ENCODE results near the gene ACBD6.
"Not testable (repeated sequence)": the region's sequence is repeated elsewhere in the genome, so short reads cannot be mapped to it uniquely, and the experiment has no call there.

ACBD6 gene, protein sequence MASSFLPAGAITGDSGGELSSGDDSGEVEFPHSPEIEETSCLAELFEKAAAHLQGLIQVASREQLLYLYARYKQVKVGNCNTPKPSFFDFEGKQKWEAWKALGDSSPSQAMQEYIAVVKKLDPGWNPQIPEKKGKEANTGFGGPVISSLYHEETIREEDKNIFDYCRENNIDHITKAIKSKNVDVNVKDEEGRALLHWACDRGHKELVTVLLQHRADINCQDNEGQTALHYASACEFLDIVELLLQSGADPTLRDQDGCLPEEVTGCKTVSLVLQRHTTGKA

DNA sequence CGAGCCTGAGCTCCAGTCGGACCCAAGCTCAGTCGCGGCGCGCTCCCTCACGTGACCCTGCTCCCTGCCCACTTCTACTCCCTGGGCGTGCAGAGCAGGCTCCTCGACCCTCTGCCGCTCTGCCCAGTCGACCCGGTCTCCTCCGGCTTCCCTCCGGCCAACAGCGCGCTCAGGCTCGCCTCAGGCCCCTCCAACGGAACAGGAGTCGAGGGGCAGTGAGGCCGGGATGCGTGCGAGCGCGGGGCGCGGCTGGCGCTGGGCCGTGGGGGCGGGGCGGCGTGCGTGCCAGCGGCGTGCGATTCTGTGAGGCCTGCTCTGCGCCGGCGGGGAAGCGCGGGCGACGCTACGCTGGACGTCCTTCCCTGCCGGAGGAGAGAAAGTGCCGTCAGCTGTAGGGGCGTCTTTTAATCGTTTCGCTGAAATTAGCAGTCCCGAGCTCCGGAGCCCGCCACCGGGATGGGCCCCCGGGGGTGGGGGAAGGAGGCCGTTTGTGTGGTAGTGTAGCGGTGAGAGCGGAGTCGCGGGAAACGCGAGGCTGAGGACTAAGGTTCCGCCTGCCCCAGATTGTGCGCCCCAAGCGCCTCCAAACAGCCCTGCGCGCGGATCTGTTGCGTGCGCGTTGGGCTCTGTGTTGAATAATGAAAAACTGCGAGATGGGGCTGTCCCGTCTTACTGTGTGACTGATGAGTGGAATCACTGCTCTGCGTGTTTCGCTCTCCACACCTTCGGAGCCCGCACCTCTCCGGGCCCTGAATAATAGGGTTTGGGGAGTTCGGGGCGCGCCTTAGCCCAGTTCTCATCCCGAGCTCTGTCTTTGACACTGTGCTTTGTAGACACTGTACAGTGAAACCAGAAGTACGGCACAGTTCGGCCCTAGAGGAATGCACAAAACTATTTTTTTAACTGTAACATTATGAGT lies at the start of gene ACBD6:
Gene ACBD6 (minus strand): TSS at position 217 of the 919 bp plus-strand sequence. CDS start 311 bp downstream, outside the sequence.
- peak; percentile 38 for DNase-seq

DNA sequence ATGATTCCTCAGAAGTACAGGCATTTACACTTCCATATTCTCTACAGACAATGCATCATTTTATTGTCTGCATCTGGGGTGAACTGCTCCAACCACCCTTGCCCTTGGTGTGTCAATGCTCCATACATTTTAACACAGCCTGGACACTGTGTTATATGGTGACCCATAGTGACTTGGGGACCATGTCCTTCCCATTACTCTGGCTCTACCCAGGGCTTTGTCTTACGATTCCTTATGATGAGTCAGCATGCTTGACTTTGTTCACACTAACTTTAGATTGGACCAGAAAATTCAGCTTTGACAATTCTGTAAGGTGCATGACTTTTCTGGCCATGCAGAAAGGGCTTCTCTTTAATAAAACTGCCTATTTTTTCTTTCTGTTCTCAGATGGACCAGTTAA lies 49.6 kb upstream of the ACBD6 start:
- no peak for DNase-seq

DNA sequence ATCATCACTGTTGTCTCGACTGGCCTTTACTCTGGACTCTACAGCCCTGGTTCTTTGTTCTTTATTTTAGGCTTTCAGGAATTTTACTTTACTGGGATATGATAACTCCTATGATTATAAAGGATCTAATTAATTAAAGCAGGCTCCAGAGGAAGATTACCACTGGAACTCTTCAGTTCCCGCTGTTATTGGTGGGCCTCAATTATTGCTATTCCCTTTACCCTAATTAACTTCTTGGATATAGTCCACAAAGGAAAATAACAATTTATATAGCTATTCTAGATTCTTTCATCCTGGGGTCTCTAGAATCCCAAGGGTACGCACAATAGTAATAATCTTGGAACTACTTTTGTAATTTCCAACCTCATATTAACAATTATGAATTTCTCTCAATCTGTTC lies 47.9 kb upstream of the ACBD6 start:
- DNase-seq: no peak

DNA sequence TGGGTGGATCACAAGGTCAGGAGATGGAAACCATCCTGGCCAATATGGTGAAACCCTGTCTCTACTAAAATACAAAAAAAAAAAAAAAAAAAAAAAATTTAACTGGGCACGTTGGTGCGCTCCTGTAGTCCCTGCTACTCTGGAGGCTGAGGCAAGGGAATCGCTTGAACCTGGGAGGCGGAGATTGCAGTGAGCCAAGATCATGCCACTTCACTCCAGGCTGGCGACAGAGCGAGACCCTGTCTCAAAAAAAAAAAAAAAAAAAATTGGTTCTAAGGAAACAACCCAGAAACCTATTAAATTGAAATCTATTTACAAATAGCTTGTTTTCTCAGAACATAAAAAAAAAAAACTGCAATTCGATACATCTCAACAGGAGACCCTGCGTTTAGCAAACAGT lies 47.4 kb upstream of the ACBD6 start:
- not testable (repeated sequence) for DNase-seq

DNA sequence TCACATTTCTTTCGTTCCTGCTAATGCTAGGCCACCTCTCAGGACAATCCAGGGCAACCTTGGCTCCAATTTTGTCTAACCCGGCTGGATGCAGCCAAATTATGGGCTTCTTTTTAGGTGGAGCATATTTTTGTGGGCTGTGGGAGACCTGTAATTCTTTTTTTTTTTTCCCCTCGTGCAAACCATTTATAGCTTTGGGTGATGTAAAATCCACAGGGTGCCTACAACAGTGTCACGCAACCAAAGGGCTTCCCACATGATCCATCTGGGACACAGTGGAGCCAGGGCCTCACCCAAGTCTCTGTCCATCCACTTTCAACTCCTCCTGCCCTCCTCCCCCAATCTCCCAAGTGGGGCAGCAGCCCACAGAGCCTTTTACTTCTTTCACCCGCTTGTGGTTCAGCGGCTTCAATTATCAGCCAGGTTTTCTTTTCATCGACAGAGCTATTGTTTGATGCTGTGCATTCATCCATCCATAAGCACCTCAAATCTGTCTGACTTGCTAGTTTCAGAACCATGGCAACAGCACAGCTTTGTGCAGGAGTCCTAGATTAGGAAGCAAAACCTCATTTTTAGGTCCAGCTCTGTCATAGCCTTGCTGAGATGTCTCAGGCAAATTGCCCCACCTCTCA lies 46.4 kb upstream of the ACBD6 start:
- peak; percentile 25 for DNase-seq

DNA sequence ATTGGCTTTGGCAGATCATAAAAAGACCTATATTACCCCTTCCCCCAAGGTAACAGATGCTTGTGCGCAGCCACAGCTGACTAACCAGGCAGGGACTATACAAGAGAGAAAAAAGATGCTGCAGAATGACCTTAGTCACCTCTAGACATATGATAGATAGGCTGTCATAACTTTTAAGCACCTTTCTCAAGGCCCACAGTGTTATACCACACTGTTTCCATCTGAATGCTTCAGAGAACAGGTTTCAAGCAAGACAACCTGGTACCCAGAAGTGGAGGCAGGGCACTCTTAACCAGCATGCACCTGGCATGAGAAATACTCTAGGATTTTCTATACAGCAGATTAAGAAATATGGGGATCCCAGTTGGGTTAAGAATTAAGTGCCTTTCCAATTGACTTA lies 43.6 kb upstream of the ACBD6 start:
- no peak for DNase-seq

DNA sequence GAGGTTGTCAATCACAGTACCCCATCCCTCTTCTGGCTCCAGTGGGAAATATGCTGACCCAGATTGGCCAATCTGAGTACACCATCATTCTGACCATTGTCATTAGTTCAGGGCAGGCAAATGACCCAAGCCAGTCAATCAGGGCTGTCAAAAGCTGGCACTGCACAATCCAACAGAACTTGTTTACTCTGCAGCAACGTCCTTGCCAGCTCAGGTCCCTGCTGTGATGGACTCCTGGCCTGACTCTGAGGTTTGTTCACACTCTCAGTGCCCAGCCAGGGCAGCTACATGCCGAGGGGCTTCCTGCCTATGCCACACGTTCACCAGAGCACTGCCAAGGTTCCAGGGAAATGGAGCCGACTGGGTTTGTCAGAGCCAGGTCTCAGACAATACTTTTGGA lies 41.7 kb upstream of the ACBD6 start:
- no peak for DNase-seq

DNA sequence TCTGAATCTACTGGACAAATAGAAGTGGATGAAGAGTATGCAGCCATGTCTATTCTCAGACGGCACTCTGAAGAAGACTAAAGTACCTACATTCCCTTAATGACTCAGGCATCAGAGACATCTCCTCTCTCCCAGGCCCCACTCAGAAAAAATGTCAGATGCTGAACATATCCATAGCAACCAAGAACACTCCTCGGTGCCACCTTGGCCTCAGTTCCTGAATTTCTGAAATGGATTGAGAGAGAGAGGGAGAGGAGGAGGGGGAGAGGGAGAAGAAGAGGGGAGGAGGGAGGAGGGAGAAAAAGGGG lies 40.4 kb upstream of the ACBD6 start:
- DNase-seq: no peak

DNA sequence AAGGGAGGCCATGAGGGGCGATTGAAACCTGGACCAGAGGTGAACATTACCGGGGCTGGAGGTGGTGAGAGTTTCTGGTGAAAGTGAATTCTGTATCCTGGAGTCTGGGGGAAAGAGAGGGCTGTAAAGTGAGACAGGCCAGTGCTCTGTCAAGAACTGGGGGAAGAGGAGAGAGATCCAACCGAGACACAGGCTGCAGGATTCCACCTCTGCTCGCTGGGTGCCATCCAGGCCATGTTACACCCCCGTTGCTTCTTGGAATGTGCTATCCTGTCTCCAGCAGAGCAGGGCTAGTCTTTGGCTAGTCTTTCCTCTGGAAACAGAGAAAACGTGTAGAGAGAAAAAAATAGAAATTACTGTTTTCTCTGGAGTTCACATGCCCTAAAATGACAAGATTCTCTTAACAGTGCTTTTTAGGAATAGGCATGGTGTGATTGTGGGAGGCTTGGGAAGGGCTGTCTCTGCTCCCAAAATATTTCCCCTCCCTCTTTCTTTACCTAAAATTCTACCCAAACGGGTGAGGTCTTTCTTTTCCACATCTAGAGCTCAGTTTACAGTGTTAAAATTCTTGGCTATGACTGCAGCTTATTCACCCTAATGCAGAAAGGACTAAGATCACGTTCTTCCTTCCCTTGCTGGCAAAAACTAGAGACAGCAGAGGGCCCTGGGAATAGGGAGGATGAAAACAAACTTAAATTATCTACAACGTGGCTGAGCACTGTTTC lies 39.9 kb upstream of the ACBD6 start:
- no peak for DNase-seq

DNA sequence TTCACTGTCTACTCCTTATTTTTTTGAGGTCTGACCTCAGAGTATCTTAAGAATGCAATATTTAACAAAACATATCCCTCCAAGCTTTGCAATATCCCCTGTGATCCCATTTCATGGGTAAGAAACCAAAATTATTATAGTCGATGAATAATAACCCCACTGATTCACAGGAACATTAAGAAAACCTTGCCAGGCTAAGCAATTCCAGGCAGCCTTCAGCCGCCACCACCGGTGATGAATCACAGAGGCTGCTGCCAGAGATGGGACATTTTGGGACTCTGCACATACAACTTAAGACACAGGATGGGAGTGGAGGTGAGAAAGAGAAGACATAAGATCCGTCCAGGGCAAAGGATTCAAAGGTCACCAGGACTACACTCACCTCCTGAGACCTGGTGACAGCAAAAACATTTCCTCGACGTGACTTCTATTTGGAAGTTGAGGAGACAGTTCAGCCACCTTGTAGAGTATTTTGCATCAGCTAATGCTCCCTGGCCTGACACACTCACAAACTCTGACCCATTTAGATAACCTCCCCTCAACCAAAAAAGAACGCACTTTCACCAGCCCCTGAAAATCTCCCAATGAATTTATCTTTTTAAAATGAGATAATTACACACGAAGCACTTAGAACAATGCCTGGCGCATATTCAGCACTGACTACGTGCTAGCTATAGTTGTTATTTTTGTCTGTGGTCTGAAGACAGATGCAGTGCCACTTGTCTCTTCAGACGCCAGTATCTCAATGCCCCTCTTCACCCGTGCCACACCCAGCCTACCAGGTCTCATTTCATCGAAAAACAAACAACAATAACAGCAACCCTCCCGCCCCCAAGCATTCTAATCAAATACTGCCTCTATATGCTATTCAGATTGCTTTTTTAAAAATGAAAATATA lies 38.6 kb upstream of the ACBD6 start:
- peak; percentile 6 for DNase-seq

DNA sequence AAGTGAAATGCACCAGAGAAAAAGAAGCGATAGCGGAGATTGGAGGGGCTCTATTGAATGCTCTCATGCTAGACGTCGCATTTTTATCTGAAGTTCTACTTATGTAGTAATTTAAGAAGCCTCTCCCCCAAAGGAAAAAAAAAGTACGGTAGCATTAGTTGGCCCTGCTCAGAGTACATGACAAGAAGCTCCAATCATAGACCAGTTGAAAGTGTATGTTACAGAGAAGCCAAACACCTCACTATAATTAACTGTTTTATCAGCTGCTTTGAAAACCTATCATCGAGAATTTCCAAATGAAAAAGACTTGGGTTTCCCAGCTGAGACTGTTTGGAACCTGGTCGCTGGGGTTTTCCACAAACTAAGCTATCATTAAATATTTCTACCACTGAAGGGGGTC lies 36.8 kb upstream of the ACBD6 start:
- DNase-seq: no peak

DNA sequence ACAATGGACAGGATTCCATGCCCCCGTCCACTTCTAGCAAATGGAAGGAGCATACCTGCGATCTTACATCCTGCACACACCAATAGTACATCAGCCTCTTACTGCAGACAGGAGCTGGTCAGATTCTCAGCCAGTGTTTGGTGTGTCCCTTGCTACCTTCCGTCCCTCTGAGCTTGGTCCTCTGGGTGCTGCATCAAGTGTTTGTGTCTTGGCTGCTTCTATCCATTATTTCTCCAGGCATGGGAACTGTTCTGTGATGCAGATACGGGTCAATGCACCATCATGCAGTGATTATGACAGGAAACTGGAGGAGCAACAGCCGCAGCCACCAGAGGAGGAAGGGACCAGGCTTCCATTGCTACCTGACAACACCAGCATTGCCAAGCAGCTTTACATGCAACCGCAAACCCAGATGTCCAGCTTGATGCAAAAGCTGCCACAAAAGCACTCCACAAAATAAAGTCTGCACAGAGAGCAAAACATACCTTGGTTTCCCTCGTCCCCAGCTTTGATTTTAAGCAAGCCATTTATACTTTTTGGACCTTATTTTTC lies 34.5 kb upstream of the ACBD6 start:
- DNase-seq: no peak

DNA sequence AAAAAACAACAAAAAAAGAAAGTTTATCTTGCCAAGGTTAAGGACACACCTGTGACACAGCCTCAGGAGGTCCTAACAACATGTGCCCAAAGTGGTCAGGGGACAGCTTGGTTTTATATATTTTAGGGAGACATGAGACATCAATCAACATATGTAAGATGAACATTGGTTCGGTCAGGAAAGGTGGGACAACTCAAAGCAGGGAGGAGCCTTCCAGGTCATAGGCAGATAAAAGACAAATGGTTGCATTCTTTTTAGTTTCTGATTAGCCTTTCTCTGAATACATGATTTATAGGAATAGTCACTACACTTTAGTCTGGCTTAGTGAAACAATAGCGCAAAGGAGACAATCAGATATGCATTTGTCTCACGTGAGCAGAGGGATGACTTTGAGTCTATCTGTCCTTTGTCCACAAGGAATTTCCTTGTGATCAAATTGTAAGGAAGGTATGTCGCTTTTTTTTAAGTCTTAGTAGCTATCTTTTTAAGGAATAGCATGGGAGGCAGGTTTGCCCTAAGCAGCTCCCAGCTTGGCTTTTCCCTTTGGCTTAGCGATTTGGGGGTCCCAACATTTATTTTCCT lies 33.1 kb upstream of the ACBD6 start:
- no peak for DNase-seq

DNA sequence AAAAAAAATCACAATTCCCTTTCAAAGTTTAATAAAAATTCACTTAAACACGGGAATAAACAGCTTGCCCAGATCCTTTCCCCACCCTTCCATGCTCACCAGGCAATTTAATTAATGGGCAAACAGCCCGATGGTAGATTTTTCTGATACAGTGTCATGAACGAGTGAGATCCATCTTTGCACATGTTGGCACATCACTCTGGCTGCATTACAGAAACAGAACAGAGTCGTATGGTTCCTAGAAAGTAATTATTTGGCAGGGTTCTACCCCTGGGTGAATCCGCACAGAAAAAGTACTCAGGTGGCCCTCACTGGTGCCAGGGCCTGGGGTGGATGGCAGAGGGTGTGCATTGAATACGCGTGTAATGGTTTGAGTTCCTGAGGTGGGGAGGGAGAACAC lies 31.8 kb upstream of the ACBD6 start:
- no peak for DNase-seq

DNA sequence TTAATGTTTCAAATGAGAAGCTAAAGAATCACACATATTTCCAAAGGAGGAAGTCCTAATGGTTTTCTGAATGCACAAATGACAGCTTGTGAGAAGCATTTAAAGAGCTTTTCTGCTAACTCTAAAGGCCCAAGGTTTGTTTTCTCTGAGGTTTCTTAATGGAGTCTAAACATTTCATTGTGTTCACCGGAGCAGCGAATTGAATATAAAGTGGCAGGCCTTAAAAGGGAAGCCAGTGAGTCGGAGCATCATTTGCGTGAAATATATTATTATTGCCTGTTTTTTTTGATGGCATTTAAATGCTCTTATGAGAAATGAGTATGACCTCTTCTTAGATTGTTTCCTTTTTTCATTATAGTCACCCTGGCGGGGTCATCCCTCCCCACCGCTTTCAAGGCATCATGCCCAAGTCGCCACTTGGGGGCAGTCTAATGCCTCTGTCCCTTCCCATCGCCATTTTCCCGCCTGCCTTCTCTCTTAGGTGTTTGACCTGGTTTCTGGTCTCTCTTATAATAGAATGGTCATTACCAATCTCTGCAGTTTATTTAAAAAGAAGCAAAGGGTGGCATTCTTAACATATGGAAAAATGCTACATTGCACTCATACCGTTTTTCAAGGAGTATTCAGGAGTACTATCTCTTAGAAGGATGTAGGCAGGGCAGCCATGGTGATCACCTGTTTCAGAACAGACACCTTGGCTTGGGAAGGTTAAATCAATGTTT lies 31.1 kb upstream of the ACBD6 start:
- DNase-seq: peak; percentile 53

DNA sequence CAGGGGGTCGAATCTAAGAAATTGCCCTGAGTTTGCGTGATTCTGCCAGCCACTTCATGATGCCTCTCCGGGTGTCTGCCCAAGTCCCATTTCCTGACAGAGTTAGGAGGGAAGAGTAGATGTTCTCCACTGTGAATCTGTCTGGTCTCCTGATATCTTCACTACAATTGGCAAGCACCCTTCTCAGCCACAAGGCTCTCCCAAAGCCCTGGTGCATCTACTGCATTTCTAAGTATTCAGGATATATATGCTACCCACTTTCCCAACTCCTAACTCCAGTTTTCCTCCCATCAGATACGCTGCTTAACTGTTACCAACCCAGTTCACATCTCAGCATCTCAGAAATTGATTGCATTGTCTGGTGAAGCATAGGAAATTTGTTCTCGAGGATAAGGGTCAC lies 30.5 kb upstream of the ACBD6 start:
- DNase-seq: no peak

DNA sequence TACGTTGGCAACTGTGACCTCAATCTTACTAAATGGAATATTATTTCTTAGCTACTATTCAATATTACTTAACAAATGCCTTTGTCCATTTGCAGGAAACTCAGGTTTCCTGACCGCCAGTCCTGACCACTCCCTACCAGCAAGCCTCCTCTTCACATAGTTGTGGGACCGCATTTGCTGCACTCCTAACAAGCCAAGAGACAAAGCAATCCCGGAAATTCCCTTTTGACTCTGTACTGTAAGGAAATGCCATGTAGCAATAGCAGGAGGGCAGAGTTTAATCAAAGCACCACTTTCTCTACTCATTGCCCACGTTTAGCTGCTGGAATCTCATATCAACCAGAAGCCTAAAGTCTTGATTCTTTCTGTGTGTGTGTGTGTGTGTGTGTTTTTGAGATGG lies 28.1 kb upstream of the ACBD6 start:
- no peak for DNase-seq

DNA sequence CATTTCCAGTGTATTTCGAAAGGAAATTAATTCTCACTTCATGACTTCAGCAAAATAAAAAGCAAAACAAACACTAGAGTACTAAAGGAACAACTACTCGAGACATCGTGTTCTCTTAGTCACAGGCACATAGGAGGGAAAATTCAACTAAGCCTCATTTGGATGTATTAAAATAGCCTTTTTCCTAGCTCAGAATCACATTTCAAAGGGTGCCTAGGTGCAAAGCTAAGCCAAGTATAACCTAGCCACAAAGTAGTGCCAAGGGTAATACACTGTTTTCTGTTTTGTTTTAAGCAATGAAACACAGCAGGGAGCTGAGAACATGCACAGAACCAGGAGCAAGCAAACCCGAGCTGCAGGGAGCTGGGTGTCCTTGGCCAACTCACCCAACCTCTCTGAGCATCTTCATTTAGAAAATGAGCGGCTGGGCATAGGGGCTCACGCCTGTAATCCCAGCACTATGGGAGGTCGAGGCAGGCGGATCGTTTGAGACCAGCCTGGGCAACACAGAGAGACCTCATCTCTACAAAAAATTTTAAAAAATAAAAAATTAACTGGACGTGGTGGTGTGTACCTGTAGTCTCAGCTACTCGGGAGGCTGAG lies 26.6 kb upstream of the ACBD6 start:
- DNase-seq: no peak

DNA sequence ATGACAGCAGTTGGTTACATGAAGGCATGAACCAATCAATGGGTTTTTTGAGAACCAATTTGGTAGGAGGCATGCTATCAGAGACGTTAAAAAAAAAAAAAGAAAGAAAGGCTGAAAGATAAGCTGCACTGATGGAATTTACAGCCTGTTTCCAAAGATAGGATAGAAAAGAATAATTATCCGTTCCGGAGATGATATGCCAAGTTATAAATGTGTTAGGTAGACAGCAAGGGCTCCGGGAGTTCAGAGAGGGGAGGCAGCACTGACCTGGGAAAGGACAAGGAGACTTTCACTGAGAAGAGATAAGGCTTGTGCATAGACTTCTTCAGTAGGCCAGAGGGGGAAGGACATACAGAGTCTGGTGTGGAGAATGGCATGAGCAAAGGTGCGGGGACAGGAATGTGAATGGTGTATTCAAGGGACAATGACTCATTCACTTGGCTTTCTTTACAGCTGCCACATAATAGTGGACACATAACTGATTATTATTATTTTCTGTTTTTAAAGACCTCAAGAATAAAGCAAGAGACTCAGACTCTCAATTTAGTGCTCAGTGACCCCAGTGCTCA lies 24.8 kb upstream of the ACBD6 start:
- no peak for DNase-seq

DNA sequence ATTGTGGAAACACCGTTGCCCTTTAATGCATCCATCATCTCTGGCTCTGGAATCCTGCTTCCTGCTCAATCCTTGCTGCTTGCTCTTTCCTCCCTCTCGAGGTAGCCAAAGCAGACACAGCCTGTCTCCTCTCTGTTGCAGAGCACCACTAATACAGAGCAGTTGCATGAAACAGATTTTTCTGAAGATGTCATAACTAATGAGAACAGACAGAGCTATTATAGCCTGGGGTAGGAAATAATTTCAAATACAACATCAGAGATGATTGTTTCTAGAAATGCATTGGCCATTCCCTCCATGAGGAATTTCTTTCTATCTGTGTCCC lies 23.3 kb upstream of the ACBD6 start:
- DNase-seq: no peak
